Brain microvascular endothelial cell (primary cell): ENCODE results near the gene SRPRB.

ENCODE experiments used
- DNase-seq: peaks from one replicate; pipeline ENCODE4 v3.0.0-alpha.2; 2020
- H3K27ac ChIP-seq: fragments of 250-450 bp; sonication (Bioruptor Pico); 2 replicates; pipeline ENCODE4 v1.5.1; 2020; ENCODE audit warnings: mild to moderate bottlenecking, moderate library complexity
- H3K27me3 ChIP-seq: fragments of 250-450 bp; sonication (Bioruptor Pico); replicated peaks from 2 replicates; pipeline ENCODE4 v1.5.1; 2020; ENCODE audit warnings: mild to moderate bottlenecking
- H3K36me3 ChIP-seq: fragments of 250-450 bp; sonication (Bioruptor Pico); replicated peaks from 2 replicates; pipeline ENCODE4 v1.5.1; 2020; ENCODE audit warnings: mild to moderate bottlenecking
- H3K4me3 ChIP-seq: 2 replicates; pipeline ENCODE4 v1.5.1; 2011; ENCODE audit warnings: low read depth, mild to moderate bottlenecking, control low read depth, low read length, moderate library complexity
- in situ Hi-C: cut with HindIII; loops from 2 replicates; pipeline ENCODE4 v1.10.0; 2017; ENCODE audit warnings: low sequenced_read_pairs, low pct_ligation_motif_present
- TF ChIP-seq, protein P1 (sequence below): IDR thresholded peaks from 2 replicates; pipeline ENCODE4 v1.5.1; 2011; ENCODE audit warnings: low read depth, mild to moderate bottlenecking, moderate library complexity, low read length, control low read depth, inconsistent platforms; ENCODE audit errors: missing control alignments

SRPRB gene

DNA sequence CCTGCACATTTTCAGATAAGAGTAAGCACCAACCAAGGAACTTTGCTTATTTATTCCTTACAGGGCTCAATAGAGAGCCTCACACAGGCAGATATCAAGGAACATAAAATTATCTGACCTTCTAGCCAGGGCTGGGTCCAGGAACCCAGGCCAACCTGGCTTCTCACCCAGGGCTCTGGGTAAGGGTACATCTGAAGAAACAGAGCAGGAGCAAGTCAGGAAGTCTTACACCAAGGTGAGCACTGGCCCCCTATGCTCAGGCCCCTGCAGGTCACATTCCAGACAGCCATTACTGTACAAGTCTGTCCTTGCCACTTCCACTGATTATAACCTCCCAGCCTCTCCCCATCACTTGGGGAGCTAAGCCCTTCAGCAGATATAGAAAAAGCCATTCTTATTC lies 40.4 kb upstream of the SRPRB start:
- TF ChIP-seq, protein P1, sequence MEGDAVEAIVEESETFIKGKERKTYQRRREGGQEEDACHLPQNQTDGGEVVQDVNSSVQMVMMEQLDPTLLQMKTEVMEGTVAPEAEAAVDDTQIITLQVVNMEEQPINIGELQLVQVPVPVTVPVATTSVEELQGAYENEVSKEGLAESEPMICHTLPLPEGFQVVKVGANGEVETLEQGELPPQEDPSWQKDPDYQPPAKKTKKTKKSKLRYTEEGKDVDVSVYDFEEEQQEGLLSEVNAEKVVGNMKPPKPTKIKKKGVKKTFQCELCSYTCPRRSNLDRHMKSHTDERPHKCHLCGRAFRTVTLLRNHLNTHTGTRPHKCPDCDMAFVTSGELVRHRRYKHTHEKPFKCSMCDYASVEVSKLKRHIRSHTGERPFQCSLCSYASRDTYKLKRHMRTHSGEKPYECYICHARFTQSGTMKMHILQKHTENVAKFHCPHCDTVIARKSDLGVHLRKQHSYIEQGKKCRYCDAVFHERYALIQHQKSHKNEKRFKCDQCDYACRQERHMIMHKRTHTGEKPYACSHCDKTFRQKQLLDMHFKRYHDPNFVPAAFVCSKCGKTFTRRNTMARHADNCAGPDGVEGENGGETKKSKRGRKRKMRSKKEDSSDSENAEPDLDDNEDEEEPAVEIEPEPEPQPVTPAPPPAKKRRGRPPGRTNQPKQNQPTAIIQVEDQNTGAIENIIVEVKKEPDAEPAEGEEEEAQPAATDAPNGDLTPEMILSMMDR = no peak
- Histone ChIP-seq H3K27me3 (no peaks in the 10 kb centered on the region), H3K36me3 (no peaks in the 10 kb centered on the region), H3K27ac (no peak overlapping the region), H3K4me3 (no peak overlapping the region)
- in situ Hi-C loops = no loop called here
- DNase-seq = no peak

DNA sequence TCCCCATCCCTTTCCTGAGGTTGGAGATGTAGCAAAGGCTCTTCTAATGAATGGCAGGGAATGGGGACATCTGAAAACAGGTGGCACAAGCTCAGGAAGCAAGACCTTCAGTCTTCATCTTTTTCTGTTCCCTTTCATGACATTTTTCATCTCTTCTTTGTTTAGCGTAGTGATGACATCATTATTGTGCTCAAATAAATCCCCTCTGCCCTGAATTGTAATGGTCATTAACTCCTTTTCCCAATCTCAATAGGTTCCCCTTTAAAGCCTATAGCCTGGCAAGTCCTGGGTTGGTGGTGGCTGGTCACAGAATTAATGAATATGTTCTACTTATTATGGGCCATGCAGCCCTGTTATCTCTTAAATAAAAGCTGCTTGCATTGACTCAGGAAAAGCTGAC lies 38.0 kb upstream of the SRPRB start:
- in situ Hi-C loops = no loop called here
- Histone ChIP-seq H3K27ac (no peak overlapping the region), H3K4me3 (no peak overlapping the region), H3K27me3 (no peaks in the 10 kb centered on the region), H3K36me3 (no peaks in the 10 kb centered on the region)
- DNase-seq = no peak
- TF ChIP-seq, protein P1 = no peak

DNA sequence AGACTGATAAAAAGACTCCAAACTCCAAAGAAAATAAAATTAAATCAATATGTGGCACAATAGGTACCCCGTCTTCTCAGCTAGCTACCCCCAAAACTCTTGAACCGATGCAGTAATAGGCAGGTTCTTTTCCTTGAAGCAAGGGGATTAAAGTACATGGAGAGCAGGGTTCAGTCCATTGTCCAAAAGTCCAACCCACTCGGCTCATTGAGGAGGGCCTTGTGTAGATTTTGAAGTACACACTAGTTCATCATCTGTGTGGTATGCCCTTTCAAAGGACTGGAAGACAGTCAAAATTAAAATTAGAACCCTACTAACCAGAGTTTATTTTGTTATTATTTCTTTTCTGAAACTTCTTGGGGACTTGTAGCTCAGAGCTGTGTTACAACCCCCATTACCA lies 36.1 kb upstream of the SRPRB start:
- H3K4me3 ChIP-seq = no peak overlapping the region
- in situ Hi-C loops = no loop called here
- no peaks in the 10 kb centered on the region for H3K36me3 ChIP-seq
- H3K27ac ChIP-seq = no peak overlapping the region
- no peaks in the 10 kb centered on the region for H3K27me3 ChIP-seq
- TF ChIP-seq, protein P1 = no peak
- no peak for DNase-seq

DNA sequence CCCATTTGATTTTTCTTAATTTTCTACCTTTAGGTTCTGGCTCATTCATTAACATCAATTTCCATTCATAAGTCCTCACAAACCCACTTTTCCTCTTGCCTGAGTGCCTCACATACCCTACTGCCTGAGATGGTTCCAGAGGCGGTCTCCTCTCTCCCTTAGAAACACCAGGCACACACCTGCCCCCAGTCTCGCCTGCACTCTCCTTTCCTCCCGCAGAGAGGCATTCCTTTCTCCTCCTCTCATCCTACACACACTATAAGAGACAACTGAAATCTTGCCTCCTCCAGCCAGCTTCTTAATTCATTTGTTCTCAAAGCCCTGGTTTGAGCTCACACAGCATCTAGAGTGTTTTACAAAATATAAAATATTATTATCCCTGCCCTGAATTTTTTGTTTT lies 31.9 kb upstream of the SRPRB start:
- TF ChIP-seq, protein P1 = no peak
- in situ Hi-C loops = no loop called here
- Histone ChIP-seq H3K27ac (no peak overlapping the region), H3K27me3 (no peaks in the 10 kb centered on the region), H3K4me3 (no peak overlapping the region), H3K36me3 (no peaks in the 10 kb centered on the region)
- DNase-seq = no peak

DNA sequence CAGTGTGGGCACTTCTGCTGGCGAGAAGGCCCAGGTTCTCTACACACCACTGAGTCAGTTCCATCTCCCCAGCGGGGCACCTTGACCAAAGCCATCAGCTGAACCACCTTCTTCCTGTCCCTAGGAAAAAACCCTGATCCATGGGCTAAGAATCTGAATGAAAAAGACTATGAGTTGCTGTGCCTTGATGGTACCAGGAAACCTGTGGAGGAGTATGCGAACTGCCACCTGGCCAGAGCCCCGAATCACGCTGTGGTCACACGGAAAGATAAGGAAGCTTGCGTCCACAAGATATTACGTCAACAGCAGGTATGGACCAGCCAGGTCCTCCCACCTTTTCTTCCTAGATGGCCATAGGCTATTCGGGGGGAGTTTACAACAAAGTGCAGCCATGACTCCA lies 30.3 kb upstream of the SRPRB start:
- Histone ChIP-seq H3K4me3 (no peak overlapping the region), H3K27ac (no peak overlapping the region), H3K27me3 (no peaks in the 10 kb centered on the region), H3K36me3 (no peaks in the 10 kb centered on the region)
- TF ChIP-seq, protein P1 = no peak
- in situ Hi-C loops = no loop called here
- DNase-seq = no peak

DNA sequence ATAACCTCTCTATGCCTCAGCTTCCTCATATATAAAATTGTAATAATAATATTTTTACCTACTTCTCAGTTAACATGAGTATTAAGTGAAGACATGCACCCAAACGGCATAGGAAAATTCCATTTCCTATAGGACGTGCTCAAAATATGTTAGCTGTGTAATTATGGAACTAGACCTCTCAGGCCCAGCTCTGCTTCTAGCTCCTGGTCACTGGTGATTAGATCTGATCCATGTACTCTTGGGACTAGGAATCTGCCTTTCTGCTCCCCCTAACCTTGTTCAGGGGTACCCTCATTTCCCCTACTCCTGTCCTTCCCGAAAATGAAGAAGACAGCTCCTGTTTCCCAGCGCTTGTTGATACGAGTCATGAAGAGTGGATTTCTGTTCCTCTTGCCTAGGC lies 29.8 kb upstream of the SRPRB start:
- TF ChIP-seq, protein P1 = no peak
- H3K36me3 ChIP-seq = no peaks in the 10 kb centered on the region
- in situ Hi-C loops = no loop called here
- no peaks in the 10 kb centered on the region for H3K27me3 ChIP-seq
- no peak overlapping the region for H3K27ac ChIP-seq
- DNase-seq = no peak
- no peak overlapping the region for H3K4me3 ChIP-seq
